HFF-Myc (cell line): ENCODE data around the gene SLC17A5.
"Not testable (repeated sequence)": the region's sequence is repeated elsewhere in the genome, so short reads cannot be mapped to it uniquely, and the experiment has no call there.

Source experiments
- DNase-seq: peaks from one replicate; pipeline ENCODE4 v3.0.0-alpha.2; 2011; ENCODE audit warnings: low read depth; ENCODE audit errors: extremely low read depth
- H3K4me3 ChIP-seq: replicated peaks from 2 replicates; pipeline ENCODE4 v1.5.1; 2011; ENCODE audit warnings: low read depth, mild to moderate bottlenecking, control low read depth, low read length
- TF ChIP-seq, protein P1 (sequence below): IDR thresholded peaks from 2 replicates; pipeline ENCODE4 v1.5.1; 2012; ENCODE audit warnings: mild to moderate bottlenecking, low read depth, low read length, control low read depth; ENCODE audit errors: missing control alignments

SLC17A5 gene

DNA sequence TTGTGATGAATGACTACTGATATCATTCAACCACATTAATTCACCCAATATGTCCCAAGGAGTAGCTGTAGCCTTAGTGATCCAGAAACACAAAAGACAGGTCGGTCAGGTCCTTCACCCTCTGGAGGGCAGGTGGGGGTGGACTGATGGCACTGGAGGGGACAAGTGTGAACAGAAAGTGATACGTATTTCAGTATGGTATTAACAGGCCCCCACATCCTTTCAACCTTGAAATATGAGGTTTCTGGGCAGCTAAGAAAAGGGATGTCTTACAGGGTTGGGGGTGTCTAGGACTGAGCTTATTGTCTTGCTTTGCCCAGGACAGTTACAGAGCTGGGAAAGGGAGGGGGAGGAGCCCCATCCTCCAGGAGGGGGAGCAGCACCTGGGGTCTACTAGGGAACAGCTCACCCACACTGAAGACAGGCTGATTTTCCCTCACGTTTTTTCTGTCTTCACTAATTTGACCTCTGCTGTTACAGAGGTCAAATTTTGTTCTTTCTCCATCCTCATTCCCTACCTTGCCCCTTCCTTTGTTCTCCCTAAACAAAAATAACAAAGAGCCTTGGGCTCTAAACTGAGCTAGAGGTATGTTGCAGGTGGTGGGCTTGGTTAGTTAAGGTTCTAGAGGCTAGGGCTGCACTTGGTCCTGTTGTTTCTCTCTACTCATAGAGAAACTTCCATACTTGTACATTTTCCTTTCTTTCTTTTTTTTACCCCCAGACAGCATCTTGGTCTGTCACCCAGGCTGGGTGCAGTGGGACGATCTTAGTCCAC lies 95.0 kb downstream of the SLC17A5 start:
- DNase-seq, result no peak
- TF ChIP-seq, protein P1, sequence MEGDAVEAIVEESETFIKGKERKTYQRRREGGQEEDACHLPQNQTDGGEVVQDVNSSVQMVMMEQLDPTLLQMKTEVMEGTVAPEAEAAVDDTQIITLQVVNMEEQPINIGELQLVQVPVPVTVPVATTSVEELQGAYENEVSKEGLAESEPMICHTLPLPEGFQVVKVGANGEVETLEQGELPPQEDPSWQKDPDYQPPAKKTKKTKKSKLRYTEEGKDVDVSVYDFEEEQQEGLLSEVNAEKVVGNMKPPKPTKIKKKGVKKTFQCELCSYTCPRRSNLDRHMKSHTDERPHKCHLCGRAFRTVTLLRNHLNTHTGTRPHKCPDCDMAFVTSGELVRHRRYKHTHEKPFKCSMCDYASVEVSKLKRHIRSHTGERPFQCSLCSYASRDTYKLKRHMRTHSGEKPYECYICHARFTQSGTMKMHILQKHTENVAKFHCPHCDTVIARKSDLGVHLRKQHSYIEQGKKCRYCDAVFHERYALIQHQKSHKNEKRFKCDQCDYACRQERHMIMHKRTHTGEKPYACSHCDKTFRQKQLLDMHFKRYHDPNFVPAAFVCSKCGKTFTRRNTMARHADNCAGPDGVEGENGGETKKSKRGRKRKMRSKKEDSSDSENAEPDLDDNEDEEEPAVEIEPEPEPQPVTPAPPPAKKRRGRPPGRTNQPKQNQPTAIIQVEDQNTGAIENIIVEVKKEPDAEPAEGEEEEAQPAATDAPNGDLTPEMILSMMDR, result no peak
- H3K4me3 ChIP-seq, result no peak overlapping the region

DNA sequence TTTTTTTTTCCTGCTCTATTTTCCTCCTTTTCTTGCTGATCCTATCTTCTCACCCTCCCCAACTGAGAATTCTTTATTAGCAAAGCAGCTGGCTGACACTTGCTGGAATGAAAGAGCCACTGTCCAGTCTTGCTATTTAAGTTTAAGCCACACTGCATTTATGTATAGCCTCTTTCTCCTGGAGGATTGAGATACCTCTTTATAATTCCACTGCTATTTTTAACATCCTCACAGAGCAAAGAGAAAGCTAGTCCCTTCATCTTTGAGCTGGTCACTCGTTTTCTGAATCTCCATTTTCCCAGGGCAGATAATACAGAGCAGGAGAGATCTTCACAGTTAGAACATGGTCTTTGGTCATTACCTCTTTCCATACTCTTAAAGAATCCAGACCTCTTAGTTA lies 97.0 kb downstream of the SLC17A5 start:
- no peak overlapping the region for H3K4me3 ChIP-seq
- no peak for DNase-seq
- TF ChIP-seq, protein P1, result no peak

DNA sequence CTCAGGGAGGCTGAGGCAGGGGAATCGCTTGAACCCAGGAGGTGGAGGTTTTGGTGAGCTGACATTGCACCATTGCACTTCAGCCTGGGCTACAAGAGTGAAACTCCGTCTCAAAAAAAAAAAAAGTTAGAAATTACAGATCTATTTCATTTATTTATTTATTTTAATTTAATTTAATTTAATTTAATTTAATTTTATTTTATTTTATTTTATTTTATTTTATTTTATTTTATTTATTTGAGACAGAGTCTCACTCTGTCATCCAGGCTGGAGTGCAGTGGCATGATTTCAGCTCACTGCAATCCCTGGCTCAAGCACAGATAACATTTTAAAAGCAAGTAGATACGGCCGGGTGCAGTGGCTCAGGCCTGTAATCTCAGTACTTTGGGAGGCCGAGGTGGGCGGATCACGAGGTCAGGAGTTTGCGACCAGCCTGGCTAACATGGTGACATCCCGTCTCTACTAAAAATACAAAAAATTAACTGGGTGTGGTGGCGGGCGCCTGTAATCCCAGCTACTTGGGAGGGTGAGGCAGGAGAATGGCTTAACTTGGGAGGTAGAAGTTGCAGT lies 98.3 kb downstream of the SLC17A5 start:
- H3K4me3 ChIP-seq, DNase-seq: not testable (repeated sequence)

DNA sequence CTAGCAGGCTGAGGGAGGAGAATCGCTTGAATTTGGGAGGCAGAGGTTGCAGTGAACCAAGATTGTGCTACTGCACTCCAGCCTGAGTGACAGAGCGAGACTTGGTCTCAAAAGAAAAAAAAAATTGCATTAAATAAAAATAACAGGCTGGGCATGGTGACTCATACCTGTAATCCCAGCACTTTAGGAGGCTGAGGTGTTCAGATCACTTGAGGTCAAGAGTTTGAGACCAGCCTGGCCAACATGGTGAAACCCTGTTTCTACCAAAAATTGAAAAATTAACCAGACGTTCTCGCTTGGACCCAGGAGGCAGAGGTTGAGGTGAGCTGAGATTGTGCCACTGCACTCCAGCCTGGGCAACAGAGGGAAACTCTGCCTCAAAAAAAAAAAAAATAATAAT lies 102.7 kb downstream of the SLC17A5 start:
- DNase-seq, H3K4me3 ChIP-seq: not testable (repeated sequence)

DNA sequence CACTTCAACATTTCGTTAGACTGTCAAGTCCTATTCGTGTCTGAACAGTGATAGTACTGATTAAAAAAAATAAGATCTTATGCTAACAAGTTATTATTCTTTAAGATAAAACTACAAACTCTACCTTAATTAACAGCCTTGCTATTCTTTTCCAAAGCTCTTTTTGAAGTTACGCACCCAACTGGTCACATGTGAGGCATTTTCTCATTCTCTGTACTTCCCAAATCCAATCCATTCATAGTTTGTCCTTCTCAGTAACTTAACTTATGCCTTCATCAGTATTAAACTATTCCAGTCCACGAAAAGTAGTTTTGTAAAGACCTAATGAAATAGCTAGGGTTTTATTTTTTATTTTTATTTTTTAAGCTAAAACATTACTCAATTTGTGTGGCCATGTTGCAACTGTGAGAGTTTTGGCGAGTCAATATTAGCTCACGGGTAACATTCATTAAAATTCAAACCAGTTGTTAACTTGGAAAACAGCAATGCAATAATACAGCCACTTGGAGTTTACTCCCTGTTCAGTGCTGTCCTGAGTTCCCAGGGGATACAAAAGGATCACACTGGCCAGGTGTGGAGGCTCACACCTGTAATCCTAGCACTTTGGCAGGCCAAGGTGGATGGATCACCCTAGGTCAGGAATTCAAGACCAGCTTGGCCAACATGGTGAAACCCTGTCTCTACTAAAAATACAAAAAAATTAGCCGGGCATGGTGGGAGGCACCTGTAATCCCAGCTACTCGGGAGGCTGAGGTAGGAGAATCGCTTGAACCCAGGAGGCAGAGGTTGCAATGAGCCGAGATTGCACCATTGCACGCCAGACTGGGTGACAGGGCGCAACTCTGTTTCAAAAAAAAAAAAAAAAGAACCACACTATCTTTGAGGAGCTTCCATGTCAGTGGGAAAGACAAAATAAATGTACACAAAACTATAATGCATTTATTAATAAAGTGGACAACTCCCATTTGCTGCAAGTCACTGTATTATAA lies 105.0 kb downstream of the SLC17A5 start:
- H3K4me3 ChIP-seq, result no peak overlapping the region
- TF ChIP-seq, protein P1, result no peak
- DNase-seq, result no peak

DNA sequence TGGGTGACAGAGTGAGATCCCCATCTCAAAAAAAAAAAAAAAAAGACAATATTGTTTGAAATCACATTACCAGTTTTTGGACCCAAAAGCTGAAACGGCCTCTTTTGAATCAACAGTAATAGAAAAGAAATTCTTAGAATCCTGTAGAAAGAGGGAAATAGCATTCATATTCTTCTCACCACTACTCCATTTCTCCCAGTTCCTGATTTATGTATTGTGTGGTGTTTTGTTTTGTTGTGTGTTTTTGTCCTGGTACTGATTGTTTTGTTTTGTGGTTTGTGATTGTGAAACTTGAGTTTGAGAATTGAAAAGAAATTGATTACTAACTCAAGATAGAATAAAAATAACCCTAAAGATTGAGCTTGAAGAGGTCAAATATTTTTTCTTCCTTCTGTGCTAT lies 106.8 kb downstream of the SLC17A5 start:
- TF ChIP-seq, protein P1, result no peak
- H3K4me3 ChIP-seq, result no peak overlapping the region
- DNase-seq, result no peak
